HG03457 (cell line): ENCODE data around the gene KLF11.
"Not testable (repeated sequence)": the region's sequence is repeated elsewhere in the genome, so short reads cannot be mapped to it uniquely, and the experiment has no call there.

ENCODE experiments used
- ATAC-seq: cut with Tn5 transposase; IDR thresholded peaks from one replicate; pipeline ENCODE4 v1.9.1; 2021; ENCODE audit warnings: moderate number of reproducible peaks; ENCODE audit not compliant: unreplicated experiment

Gene KLF11

GRCh38 chr2:10009271-10009810, 34.0 kb upstream of the KLF11 start:
- ATAC-seq = no peak

- ATAC-seq = no peak
Observed at GRCh38 chr2:10009811-10010781, 33.3 kb upstream of the KLF11 start.

DNA sequence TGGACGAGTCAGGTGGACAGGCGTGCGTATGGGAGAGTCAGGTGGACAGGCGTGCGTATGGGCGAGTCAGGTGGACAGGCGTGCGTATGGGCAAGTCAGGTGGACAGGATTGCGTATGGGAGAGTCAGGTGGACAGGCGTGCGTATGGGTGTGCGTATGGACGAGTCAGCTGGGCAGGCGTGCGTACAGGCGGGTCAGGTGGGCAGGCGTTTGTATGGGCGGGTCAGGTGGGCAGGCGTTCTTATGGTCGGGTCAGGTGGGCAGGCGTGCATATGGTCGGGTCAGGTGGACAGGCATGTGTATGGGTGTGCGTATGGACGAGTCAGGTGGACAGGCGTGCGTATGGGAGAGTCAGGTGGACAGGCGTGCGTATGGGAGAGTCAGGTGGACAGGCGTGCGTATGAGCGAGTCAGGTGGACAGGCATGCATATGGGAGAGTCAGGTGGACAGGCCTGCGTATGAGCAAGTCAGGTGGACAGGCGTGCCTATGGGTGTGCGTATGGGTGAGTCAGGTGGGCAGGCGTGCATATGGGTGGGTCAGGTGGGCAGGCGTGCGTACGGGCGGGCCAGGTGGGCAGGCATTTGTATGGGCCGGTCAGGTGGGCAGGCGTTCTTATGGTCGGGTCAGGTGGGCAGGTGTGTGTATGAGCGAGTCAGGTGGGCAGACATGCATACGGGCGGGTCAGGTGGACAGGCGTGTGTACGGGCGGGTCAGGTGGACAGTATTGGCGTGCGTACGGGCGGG, 32.3 kb upstream of the KLF11 start:
- not testable (repeated sequence) for ATAC-seq

GRCh38 chr2:10011606-10012325, 31.6 kb upstream of the KLF11 start:
- ATAC-seq = not testable (repeated sequence)

GRCh38 chr2:10012366-10012962, 30.9 kb upstream of the KLF11 start:
- ATAC-seq = not testable (repeated sequence)

DNA sequence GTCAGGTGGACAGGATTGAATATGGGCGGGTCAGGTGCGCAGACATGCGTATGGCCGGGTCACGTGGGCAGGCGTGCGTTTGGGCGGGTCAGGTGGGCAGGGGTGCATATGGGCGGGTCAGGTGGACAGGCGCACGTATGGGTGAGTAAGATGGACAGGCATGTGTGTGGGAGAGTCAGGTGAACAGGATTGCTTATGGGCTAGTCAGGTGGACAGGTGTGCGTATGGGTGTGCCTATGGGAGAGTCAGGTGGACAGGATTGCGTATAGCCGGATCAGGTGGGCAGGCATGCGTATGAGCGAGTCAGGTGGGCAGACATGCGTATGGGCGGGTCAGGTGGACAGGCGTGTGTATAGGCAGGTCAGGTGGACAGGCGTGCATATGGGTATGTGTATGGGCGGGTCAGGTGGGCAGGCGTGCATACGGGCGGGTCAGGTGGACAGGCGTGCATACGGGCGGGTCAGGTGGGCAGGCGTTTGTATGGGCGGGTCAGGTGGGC, 30.3 kb upstream of the KLF11 start:
- no peak for ATAC-seq

DNA sequence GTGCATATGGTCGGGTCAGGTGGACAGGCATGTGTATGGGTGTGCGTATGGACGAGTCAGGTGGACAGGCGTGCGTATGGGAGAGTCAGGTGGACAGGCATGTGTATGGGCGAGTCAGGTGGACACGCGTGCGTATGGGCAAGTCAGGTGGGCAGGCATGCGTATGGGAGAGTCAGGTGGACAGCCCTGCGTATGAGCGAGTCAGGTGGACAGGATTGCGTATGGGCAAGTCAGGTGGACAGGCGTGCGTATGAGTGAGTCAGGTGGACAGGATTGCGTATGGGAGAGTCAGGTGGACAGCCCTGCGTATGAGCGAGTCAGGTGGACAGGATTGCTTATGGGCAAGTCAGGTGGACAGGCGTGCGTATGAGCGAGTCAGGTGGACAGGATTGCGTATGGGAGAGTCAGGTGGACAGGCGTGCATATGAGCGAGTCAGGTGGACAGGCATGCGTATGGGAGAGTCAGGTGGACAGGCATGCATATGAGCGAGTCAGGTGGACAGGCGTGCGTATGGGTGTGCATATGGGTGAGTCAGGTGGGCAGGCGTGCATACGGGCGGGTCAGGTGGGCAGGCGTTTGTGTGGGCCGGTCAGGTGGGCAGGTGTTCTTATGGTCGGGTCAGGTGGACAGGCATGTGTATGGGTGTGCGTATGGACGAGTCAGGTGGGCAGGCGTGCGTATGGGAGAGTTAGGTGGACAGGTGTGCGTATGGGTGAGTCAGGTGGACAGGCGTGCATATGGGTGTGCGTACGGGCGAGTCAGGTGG, 29.5 kb upstream of the KLF11 start:
- not testable (repeated sequence) for ATAC-seq

DNA sequence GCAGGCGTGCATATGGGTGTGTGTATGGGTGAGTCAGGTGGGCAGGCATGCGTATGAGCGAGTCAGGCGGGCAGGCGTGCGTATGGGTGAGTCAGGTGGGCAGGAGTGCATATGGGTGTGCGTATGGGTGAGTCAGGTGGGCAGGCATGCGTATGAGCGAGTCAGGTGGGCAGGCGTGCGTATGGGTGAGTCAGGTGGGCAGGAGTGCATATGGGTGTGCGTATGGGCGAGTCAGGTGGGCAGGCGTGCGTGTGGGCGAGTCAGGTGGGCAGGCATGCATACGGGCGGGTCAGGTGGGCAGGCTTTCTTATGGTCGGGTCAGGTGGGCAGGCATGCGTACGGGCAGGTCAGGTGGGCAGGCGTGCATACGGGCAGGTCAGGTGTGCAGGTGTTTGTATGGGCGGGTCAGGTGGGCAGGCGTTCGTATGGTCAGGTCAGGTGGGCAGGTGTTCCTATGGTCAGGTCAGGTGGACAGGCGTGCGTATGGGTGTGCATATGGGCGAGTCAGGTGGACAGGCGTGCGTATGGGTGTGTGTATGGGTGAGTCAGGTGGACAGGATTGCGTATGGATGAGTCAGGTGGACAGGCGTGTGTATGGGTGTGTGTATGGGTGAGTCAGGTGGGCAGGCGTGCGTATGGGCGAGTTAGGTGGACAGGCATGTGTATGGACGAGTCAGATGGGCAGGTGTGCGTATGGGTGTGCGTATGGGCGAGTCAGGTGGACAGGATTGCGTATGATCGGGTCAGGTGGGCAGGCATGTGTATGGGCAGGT, 28.7 kb upstream of the KLF11 start:
- ATAC-seq = no peak

DNA sequence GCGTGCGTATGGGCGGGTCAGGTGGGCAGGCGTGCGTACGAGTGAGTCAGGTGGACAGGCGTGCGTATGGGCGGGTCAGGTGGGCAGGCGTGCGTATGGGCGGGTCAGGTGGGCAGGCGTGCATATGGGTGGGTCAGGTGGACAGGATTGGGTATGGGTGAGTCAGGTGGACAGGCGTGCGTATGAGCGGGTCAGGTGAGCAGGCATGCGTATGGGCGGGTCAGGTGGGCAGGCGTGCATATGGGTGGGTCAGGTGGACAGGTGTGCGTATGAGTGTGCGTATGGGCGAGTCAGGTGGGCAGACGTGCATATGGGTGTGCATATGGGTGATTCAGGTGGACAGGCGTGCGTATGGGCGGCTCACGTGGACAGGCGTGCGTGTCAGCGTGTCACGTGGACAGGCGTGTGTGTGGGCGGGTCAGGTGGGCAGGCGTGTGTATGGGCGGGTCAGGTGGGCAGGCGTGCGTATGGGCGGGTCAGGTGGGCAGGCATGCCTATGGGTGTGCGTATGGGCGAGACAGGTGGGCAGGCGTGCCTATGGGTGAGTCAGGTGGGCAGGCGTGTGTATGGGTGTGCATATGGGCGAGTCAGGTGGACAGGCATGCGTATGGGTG, 27.9 kb upstream of the KLF11 start:
- ATAC-seq = not testable (repeated sequence)

- ATAC-seq = no peak
Observed at GRCh38 chr2:10016001-10016801, 27.1 kb upstream of the KLF11 start.

DNA sequence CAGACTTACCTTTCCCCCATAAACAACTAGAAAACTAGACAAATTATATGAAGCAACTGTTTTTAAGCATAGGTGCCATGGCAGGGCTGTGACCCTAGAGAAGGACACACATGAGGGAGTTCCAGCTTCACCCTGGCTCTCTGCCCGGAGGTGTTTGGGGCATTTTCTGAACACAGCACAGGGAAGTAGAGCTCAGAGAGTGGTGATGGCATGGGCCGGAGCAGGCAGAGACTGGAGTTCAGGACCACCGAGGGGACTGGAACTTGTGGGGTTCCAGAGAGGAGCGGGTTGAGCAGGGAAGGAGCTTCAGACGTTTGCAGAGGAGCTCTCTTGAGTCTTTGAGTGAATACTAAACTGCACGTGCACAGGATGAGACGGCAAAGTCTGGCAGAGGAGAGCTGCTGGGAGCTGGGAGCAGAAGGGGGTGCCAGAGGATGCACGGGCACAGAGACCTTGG, 26.5 kb upstream of the KLF11 start:
- ATAC-seq = no peak

DNA sequence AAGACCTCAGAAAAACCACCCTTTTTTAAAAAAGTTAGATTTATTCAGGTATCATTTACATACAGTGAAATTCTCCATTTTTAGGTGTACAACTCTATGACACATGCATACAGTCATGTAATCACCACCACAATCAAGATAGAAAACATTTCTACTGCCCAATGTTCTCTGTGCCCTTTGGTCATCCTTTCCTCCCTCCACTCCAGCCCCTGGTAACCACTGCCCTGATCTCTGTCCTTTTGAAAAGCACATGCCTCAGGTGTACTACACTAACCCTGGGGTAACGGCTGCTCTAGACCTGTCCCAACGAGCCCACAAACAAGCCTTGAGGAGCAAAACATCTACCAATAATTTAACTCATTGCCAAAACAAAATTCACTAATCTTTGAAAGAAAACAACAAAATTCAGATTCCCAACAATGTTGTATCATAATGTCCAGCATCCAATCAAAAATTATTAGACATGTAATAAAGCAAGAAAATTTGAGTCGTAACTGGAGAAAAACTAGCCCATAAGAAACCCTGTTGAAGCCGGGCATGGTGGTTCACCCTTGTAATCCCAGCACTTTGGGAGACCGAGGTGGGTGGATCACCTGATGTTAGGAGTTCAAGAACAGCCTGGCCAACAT, 25.9 kb upstream of the KLF11 start:
- no peak for ATAC-seq

- ATAC-seq = no peak
Observed at GRCh38 chr2:10019174-10019573, 24.2 kb upstream of the KLF11 start.

DNA sequence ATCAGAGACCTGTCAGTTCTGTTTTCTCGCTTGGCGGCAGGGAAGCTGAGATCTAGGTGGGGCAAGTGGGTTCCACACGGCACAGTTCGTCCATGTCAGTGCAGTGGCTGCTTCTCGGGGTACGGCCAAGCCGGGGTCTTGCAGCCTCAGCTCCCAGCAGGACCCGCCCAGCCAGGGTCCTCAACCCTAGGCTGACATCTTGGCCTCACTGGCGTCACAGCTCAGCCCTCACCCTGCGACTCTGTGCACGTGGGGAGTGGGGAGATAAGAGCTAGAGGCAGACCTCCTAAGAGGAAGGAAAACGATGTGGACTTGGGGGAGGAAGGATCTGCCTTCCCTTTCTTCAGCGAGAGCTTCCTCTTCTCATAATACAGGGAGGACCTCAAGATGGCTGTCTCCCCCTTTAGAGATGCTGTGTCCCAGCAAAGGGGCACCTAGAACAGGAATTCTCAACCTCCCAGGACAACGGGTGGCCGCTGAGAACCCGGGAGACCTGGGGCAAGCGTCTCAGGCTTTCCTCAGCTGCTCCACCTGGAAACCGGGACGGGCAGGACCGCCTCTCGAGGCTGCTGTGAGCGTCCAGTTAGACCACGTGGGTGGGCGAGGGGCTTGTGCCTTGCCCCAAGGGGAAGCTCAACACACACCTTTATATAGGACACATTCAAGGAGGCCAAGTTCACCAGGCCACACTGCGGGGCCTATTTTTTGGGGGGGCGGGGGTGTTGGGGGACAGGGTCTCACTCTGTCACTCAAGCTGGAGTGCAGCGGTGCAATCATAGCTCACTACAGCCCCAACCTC, 23.5 kb upstream of the KLF11 start:
- ATAC-seq = no peak

DNA sequence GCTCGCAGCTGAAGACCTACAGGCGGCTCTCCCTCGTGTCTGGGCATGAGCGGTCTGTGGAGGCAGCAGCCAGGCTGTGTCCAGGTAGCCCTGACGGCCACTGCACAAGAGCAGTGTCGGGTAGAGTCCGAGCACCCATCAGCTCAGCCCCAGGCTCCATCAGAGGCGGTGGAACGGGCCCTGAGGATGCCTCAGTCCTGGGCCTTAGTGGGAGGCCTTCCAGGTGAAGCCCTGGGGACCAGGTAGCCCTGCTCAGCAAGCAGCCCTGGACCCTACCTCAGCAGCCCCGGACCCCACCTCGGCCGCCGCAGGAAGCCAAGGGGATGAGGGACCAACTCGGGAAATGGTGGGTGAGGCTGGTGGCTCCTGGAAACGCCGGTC, 21.3 kb upstream of the KLF11 start:
- no peak for ATAC-seq

DNA sequence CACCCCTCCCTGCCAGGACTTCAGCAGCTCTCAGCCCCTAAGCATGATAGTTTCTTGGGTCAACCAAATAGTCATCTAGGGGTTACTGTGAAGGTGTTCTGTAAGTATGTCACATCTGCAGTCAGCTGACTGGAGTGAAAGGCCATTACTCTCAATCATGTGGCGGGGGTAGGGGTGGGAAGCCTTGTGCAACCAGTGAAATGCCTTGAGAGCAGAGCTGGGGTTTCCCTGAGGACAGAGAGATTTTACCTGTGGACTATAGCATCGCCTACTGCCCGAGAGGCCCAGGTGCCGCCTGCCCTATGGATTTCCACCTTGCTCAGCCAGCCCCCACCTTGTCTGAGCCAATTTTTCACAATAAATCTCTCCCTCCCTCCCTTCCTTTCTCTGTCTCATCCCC, 20.9 kb upstream of the KLF11 start:
- no peak for ATAC-seq
